Activated CD4-positive, CD25-positive, alpha-beta regulatory T cell treated with anti-CD3 and anti-CD28 coated beads, Interleukin-2, amount 50 U/mL, for 24 hours (primary cell): ENCODE measurements around the gene NKPD1.
A peak's percentile ranks its signal among the peaks of the same experiment; 100 is the strongest.
"Not testable (repeated sequence)": the region's sequence is repeated elsewhere in the genome, so short reads cannot be mapped to it uniquely, and the experiment has no call there.

Experiments used
- ATAC-seq, 2 donors: fragments of 150-1000 bp; cut with Tn5 transposase; one replicate each; pipeline ENCODE4 v1.10.0; 2021; ENCODE audit warnings: mild to moderate bottlenecking in 1 of 2, moderate library complexity in 1 of 2

The NKPD1 gene

GRCh38 chr19:45137179-45137761, 23.5 kb downstream of the NKPD1 start:
- ATAC-seq: no peak

- no peak for ATAC-seq
These were observed 24.1 kb downstream of the NKPD1 start for GRCh38 chr19:45136507-45137178.

GRCh38 chr19:45135176-45135885, 25.5 kb downstream of the NKPD1 start:
- no peak for ATAC-seq

- ATAC-seq: no peak
These were observed 27.1 kb downstream of the NKPD1 start for GRCh38 chr19:45133661-45134060.

GRCh38 chr19:45130888-45131615, 29.7 kb downstream of the NKPD1 start:
- ATAC-seq: no peak

GRCh38 chr19:45130236-45130635, 30.5 kb downstream of the NKPD1 start:
- ATAC-seq: no peak

GRCh38 chr19:45128806-45129205, 32.0 kb downstream of the NKPD1 start:
- ATAC-seq: no peak

GRCh38 chr19:45128146-45128545, 32.6 kb downstream of the NKPD1 start:
- ATAC-seq: no peak

GRCh38 chr19:45126654-45127053, 34.1 kb downstream of the NKPD1 start:
- no peak for ATAC-seq

GRCh38 chr19:45125975-45126493, 34.7 kb downstream of the NKPD1 start:
- peak; percentile 86 for ATAC-seq

- no peak for ATAC-seq
These were observed 35.4 kb downstream of the NKPD1 start for GRCh38 chr19:45125360-45125759.

- ATAC-seq: no peak
These were observed 36.8 kb downstream of the NKPD1 start for GRCh38 chr19:45124021-45124420.

- ATAC-seq: no peak
These were observed 37.3 kb downstream of the NKPD1 start for GRCh38 chr19:45123440-45123850.

- no peak for ATAC-seq
These were observed 38.0 kb downstream of the NKPD1 start for GRCh38 chr19:45122832-45123231.

GRCh38 chr19:45121827-45122345, 38.9 kb downstream of the NKPD1 start:
- no peak for ATAC-seq

GRCh38 chr19:45119582-45119981, 41.2 kb downstream of the NKPD1 start:
- no peak for ATAC-seq

GRCh38 chr19:45118591-45119355, 42.0 kb downstream of the NKPD1 start:
- not testable (repeated sequence) for ATAC-seq

- ATAC-seq: no peak
These were observed 42.7 kb downstream of the NKPD1 start for GRCh38 chr19:45118106-45118505.

- ATAC-seq: no peak
These were observed 43.1 kb downstream of the NKPD1 start for GRCh38 chr19:45117671-45118070.

GRCh38 chr19:45117167-45117594, 43.6 kb downstream of the NKPD1 start:
- peak; percentile 71 to 80 for ATAC-seq

GRCh38 chr19:45115809-45116615, 44.8 kb downstream of the NKPD1 start:
- ATAC-seq: no peak
